ENCODE measurements around the gene ISG20L2. TPM values are rescaled to one million over a fixed set of nuclear protein-coding genes. Genes with fewer than 3 reads are reported as not detected.

Gene ISG20L2, protein sequence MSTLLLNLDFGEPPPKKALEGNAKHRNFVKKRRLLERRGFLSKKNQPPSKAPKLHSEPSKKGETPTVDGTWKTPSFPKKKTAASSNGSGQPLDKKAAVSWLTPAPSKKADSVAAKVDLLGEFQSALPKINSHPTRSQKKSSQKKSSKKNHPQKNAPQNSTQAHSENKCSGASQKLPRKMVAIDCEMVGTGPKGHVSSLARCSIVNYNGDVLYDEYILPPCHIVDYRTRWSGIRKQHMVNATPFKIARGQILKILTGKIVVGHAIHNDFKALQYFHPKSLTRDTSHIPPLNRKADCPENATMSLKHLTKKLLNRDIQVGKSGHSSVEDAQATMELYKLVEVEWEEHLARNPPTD
- 10 to 100 TPM; 10.5 to 17.5 (median 15.2) TPM for total RNA-seq
- polyA plus RNA-seq = 10 to 100 TPM in 1 of 2 donors, 1 to 10 TPM in 1; 5.7 to 11.3 TPM
- long read RNA-seq, donor 1, transcript ISG20L2-201 (3 exons, 3,303 nt) = major isoform, 5 of 15 reads
- long read RNA-seq, donor 1, partial matches to known transcripts = 0 of 15 reads
- long read RNA-seq, donor 1, other reads (novel, unspliced or antisense) = 6 of 15 reads
- long read RNA-seq, donor 2, partial matches to known transcripts = 3 of 15 reads
- long read RNA-seq, donor 2, other reads (novel, unspliced or antisense) = 5 of 15 reads
- long read RNA-seq, donor 3, transcript ISG20L2-202 (4 exons, 2,310 nt) = minor isoform, 5 of 33 reads
- long read RNA-seq, donor 3, transcript ISG20L2-201 (3 exons, 3,303 nt) = major isoform, 17 of 33 reads
- long read RNA-seq, donor 3, partial matches to known transcripts = 5 of 33 reads
- long read RNA-seq, donor 3, other reads (novel, unspliced or antisense) = 6 of 33 reads

DNA sequence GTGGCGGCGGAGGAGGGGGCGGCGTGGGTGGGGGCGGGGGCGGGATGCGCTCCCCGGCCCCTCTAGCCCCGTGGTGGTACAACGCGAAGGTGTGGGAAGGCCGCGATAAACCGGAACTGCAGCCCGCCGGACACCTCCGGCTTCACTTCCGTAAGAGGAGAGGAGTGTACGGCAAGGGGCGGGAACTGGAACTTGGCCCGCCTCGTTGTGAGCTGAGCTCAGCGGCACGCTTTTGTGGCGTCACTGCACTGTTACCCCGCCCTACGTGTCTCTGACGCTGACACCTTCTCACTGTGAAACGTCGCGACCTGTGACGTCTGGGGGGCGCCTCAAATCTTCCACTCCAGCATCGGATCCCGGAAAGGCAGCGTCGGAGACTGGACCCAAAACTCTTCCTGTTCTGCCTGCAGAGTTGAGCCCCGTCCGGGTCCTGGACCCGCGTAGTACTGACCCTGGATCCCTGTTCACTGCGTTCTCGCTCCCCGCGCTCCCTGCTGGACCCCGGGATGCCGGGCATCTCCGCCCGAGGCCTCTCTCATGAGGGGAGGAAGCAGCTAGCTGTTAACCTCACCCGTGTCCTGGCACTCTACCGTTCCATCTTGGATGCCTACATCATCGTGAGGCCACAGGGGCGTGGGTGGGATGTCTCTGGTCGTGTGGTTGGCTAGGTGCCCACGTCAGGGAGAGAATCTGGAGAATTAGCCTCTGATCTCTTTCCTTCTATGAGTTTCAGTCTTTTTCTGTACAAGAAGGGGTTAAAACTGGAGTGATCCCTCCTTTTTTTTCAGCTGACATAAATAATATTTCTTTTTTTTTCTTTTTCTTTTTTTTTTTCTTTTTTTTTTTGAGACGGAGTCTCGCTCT lies at the start of gene ISG20L2:
TSS of gene ISG20L2 (minus strand) at position 168 of the 864 bp plus-strand sequence. CDS start 1,114 bp downstream, outside the sequence.
- TF ChIP-seq, protein P1, sequence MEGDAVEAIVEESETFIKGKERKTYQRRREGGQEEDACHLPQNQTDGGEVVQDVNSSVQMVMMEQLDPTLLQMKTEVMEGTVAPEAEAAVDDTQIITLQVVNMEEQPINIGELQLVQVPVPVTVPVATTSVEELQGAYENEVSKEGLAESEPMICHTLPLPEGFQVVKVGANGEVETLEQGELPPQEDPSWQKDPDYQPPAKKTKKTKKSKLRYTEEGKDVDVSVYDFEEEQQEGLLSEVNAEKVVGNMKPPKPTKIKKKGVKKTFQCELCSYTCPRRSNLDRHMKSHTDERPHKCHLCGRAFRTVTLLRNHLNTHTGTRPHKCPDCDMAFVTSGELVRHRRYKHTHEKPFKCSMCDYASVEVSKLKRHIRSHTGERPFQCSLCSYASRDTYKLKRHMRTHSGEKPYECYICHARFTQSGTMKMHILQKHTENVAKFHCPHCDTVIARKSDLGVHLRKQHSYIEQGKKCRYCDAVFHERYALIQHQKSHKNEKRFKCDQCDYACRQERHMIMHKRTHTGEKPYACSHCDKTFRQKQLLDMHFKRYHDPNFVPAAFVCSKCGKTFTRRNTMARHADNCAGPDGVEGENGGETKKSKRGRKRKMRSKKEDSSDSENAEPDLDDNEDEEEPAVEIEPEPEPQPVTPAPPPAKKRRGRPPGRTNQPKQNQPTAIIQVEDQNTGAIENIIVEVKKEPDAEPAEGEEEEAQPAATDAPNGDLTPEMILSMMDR (IDR thresholded peaks at IDR 0.05) = no peak
- ATAC-seq (peak; percentile 95 to 97 (median 96)), DNase-seq (peak; percentile 94 to 96)
- intact Hi-C loops (cut with DNase I) = loop anchor here in 8 of 10 donors (1.0 to 10.0 kb wide), 8 partner anchors 38 to 196 kb away; partner anchors contain the start of genes PRCC (in 7 of the 8), INSRR (in 2 of the 8), PEAR1 (in 2 of the 8) and LRRC71 (in 1 of the 8)
- peaks cover 21 to 52% (median 44%) of the 10 kb centered on the region in 9 donors for H3K4me1 ChIP-seq
- 1 to 2% methylated on average over 55 to 57 of the region's 57 CpGs for WGBS, 2 donors
- H3K4me3 ChIP-seq = peak within 1 kb of the TSS; percentile 57 to 86 (median 78)
- peak within 1 kb of the TSS; percentile 92 to 98 (median 95) for H3K27ac ChIP-seq
- H3K27me3 ChIP-seq = no peaks in the 10 kb centered on the region
- peaks cover 0 to 40% (median 16%) of the 10 kb centered on the region in 9 donors for H3K36me3 ChIP-seq
- H3K9me3 ChIP-seq = no peaks in the 10 kb centered on the region

DNA sequence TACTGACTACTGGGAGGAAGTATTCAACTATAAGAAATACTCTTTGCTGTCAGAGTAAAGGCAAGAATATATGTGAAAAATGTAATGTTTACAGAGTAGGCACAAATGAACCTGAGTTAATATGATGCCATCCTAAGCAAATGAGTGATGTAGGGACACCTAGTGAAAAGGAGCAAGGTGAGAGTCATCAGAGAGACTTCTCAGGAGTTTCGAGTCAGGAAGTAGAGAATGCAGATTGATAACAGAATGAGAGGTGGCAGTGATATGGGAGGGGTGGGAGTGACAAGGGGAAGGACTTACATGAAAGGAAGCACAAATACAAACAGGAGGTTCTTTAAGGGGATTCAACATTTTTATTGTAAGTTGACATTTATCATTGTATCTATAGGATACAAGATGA lies 49.0 kb upstream of the ISG20L2 start:
- Histone ChIP-seq H3K4me3 (no peak overlapping the region), H3K4me1 (peaks cover 11 to 79% (median 47%) of the 10 kb centered on the region in 9 donors), H3K36me3 (peaks cover 0 to 27% (median 4%) of the 10 kb centered on the region in 9 donors), H3K9me3 (no peaks in the 10 kb centered on the region), H3K27me3 (no peaks in the 10 kb centered on the region), H3K27ac (peak overlapping the region in 1 of 10 donors; percentile 3)
- ATAC-seq (no peak), DNase-seq (no peak)
- WGBS, 2 donors = 20 to 24% methylated on average over 1 of the region's 1 CpG
- intact Hi-C loops (cut with DNase I) = no loop called here
- TF ChIP-seq, protein P1 (IDR thresholded peaks at IDR 0.05) = no peak

DNA sequence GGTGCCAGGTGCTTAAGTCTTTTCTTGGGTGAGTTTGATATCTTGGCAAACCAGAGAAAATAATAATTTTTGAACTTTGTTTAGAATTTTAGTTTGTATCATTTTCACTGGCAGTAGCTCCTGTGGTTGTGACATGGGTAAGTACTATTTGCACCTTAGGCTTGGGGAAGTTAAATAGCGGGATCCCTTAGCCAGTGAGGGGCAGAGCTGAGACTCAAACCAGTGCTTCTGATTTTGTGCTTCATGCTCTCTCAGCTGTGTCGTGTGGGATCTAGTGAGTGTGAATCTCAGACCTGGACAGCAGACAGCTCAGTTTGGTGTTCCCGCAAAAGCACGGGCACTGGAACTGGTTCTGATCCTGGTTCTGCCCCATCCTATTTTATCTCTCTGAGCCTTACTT lies 48.4 kb upstream of the ISG20L2 start:
- intact Hi-C loops (cut with DNase I) = no loop called here
- TF ChIP-seq, protein P1 (IDR thresholded peaks at IDR 0.05) = no peak
- 58 to 60% methylated on average over 4 of the region's 4 CpGs for WGBS, 2 donors
- ATAC-seq = no peak
- no peaks in the 10 kb centered on the region for H3K9me3 ChIP-seq
- peaks cover 11 to 80% (median 54%) of the 10 kb centered on the region in 9 donors for H3K4me1 ChIP-seq
- no peak overlapping the region for H3K4me3 ChIP-seq
- H3K36me3 ChIP-seq = peaks cover 0 to 27% (median 0%) of the 10 kb centered on the region in 9 donors
- H3K27ac ChIP-seq = no peak overlapping the region
- DNase-seq = no peak
- H3K27me3 ChIP-seq = no peaks in the 10 kb centered on the region
